Esophagus muscularis mucosa (tissue), 4 donors: ENCODE data around the gene STOML1.

ENCODE experiments used
- CTCF ChIP-seq, 3 experiments: fragments of 200-600 bp in 2 of 3; fragments of 450-650 bp in 1 of 3; sonication (generic) in 2 of 3; IDR thresholded peaks; one replicate each; pipeline ENCODE4 v1.5.1; 2017 to 2019; ENCODE audit warnings: antibody characterized with exemption in 3 of 3, mild to moderate bottlenecking in 2 of 3, moderate library complexity in 1 of 3
- EP300 ChIP-seq: sonication (generic); formaldehyde crosslinking; IDR thresholded peaks from one replicate; pipeline ENCODE4 v1.6.1; 2017; ENCODE audit warnings: antibody characterized with exemption
- POLR2A ChIP-seq: fragments of 450-650 bp; IDR thresholded peaks from one replicate; pipeline ENCODE4 v1.6.1; 2017; ENCODE audit warnings: antibody characterized with exemption, moderate library complexity, mild to moderate bottlenecking, low read depth
- POLR2AphosphoS5 ChIP-seq, 2 donors: sonication (generic); formaldehyde crosslinking; IDR thresholded peaks; one replicate each; pipeline ENCODE4 v1.6.1; 2017; ENCODE audit warnings: antibody characterized with exemption in 2 of 2

GRCh38 chr15:73951601-73952000, 40.5 kb downstream of the STOML1 start:
- TF ChIP-seq POLR2A (no peak), CTCF (IDR thresholded peaks at IDR 0.05) (no peak), POLR2AphosphoS5 (IDR thresholded peaks at IDR 0.05) (no peak), EP300 (no peak)
